GM18951 (cell line): ENCODE data around the gene SAMM50.
A peak's percentile ranks its signal among the peaks of the same experiment; 100 is the strongest.

Experiments used
- POLR2A ChIP-seq: IDR thresholded peaks from 4 replicates; pipeline ENCODE4 v1.6.1; 2011; ENCODE audit warnings: mild to moderate bottlenecking; ENCODE audit not compliant: insufficient read length, insufficient read depth; ENCODE audit errors: extremely low read depth
- in situ Hi-C: fragments of 300-500 bp; cut with MboI; formaldehyde crosslinking; loops from one replicate; pipeline ENCODE4 v1.12.0; 2022; ENCODE audit warnings: low sequenced_read_pairs, mixed read lengths, inconsistent platforms; ENCODE audit not compliant: unreplicated experiment

The SAMM50 gene

DNA sequence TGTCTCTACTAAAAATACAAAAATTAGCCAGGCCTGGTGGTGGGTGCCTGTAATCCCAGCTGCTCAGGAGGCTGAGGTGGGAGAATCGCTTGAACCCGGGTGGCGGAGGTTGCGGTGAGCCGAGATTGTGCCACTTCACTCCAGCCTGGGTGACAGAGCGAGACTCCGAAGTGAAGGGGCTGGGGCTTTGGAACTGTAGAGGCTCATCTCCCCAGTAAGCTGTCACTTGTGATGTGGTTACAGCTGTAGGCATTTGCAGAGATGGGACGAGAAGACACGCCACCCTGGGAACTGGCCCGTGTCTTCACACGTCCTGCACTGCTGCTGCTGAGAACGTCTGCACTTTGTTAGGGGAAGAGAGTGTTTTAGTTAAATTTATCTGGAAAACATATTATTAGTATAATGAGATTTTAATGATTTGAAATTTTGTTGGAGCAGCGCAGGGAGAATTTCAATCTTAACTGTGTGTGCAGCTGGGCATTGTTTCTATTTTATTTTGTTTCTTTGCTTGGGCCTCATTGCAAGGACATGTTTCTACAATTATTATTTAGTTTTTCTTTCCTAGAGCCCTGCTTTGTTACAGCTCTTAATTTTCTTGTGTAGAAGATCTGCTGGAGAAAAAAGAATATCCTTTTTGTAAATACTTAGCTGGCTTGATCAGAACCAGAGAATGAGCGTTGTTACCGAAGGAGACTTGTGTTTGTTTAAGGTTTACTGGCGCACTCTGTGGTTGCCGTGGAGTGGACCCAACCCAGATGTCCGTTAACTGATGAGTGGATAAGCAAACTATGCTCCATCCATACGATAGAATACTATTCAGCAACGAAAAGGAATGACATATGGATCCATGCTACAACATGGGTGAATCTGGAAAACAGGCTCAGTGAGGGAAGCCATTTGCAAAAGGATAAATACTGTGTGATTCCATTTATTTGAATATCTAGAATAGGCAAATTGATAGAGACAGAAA lies 87.3 kb downstream of the SAMM50 start:
- in situ Hi-C loops = no loop called here
- peak; percentile 21 for TF ChIP-seq POLR2A

- no peak for TF ChIP-seq POLR2A
- in situ Hi-C loops = no loop called here
Measured at GRCh38 chr22:44045145-44045544, 89.9 kb downstream of the SAMM50 start.
